Naive B cell (primary cell): ENCODE data around the gene C2orf92. TPM values are rescaled to one million over a fixed set of nuclear protein-coding genes. Genes with fewer than 3 reads are reported as not detected.
"Not testable (repeated sequence)": the region's sequence is repeated elsewhere in the genome, so short reads cannot be mapped to it uniquely, and the experiment has no call there.

Source experiments
- ATAC-seq, 2 donors: fragments of 150-1000 bp; cut with Tn5 transposase; 2 replicates each; pipeline ENCODE4 v1.10.0; 2021; ENCODE audit warnings: low read depth in 2 of 2, mild to moderate bottlenecking in 2 of 2, moderate library complexity in 2 of 2
- DNase-seq: peaks from one replicate; pipeline ENCODE4 v3.0.0; 2022
- H3K27ac Mint-ChIP-seq, 6 donors: one replicate each; pipeline ENCODE4 v1.8.0; 2020 to 2022; ENCODE audit warnings: mild to moderate bottlenecking in 6 of 6, mixed read lengths in 6 of 6, moderate library complexity in 5 of 6, inconsistent platforms in 2 of 6
- H3K27me3 Mint-ChIP-seq, 3 donors: one replicate each; pipeline ENCODE4 v1.8.0; 2021 to 2022; ENCODE audit warnings: mixed read lengths in 3 of 3, mild to moderate bottlenecking in 1 of 3
- H3K36me3 Mint-ChIP-seq, 2 donors: one replicate each; pipeline ENCODE4 v1.8.0; 2020 to 2022; ENCODE audit warnings: mixed read lengths in 2 of 2, inconsistent platforms in 1 of 2, mild to moderate bottlenecking in 1 of 2
- H3K4me1 Mint-ChIP-seq, 3 donors: one replicate each; pipeline ENCODE4 v1.8.0; 2020 to 2022; ENCODE audit warnings: mixed read lengths in 3 of 3, inconsistent platforms in 1 of 3, mild to moderate bottlenecking in 1 of 3, moderate library complexity in 1 of 3
- H3K4me3 Mint-ChIP-seq, 8 donors: one replicate each; pipeline ENCODE4 v1.8.0; 2020 to 2022; ENCODE audit warnings: mild to moderate bottlenecking in 8 of 8, mixed read lengths in 8 of 8, moderate library complexity in 8 of 8, inconsistent platforms in 2 of 8
- H3K9me3 Mint-ChIP-seq, 7 donors: one replicate each; pipeline ENCODE4 v1.8.0; 2020 to 2022; ENCODE audit warnings: mixed read lengths in 7 of 7, mild to moderate bottlenecking in 5 of 7, inconsistent platforms in 2 of 7, moderate library complexity in 1 of 7
- polyA plus RNA-seq, 6 donors: library from polyadenylated mRNA; unstranded; fragments of 300-500 nt; fragmentation: Illumina TruSeq; gene quantifications; one replicate each; pipeline ENCODE4 v1.2.3, GENCODE V29; 2021; ENCODE audit warnings: low read depth in 6 of 6

C2orf92 gene
- polyA plus RNA-seq, 6 donors from 2014 or later, result 0.60 to 2.5 (median 1.3) TPM; not detected in 3

- no peak for DNase-seq
- ATAC-seq, result no peak
- Mint-ChIP-seq H3K27ac (peak overlapping the region in 1 of 6 donors; percentile 39), H3K4me3 (no peak overlapping the region), H3K4me1 (peaks cover 3 to 10% (median 6%) of the 10 kb centered on the region in 3 donors), H3K9me3 (no peaks in the 10 kb centered on the region), H3K27me3 (peaks cover 0 to 6% (median 6%) of the 10 kb centered on the region in 3 donors), H3K36me3 (no peaks in the 10 kb centered on the region)
Measured at GRCh38 chr2:97704989-97705388, 35.5 kb downstream of the C2orf92 start.

- peaks cover 0 to 7% (median 6%) of the 10 kb centered on the region in 3 donors for H3K27me3 Mint-ChIP-seq
- H3K4me1 Mint-ChIP-seq, result peaks cover 0 to 6% (median 5%) of the 10 kb centered on the region in 3 donors
- no peak overlapping the region for H3K27ac Mint-ChIP-seq
- H3K4me3 Mint-ChIP-seq, result no peak overlapping the region
- ATAC-seq (no peak), DNase-seq (no peak)
- H3K36me3 Mint-ChIP-seq, result no peaks in the 10 kb centered on the region
- no peaks in the 10 kb centered on the region for H3K9me3 Mint-ChIP-seq
Measured at GRCh38 chr2:97706112-97706511, 36.6 kb downstream of the C2orf92 start.

- H3K4me1 Mint-ChIP-seq, result peaks cover 0 to 6% (median 5%) of the 10 kb centered on the region in 3 donors
- no peaks in the 10 kb centered on the region for H3K9me3 Mint-ChIP-seq
- DNase-seq, result no peak
- H3K27me3 Mint-ChIP-seq, result peaks cover 0 to 7% (median 6%) of the 10 kb centered on the region in 3 donors
- H3K36me3 Mint-ChIP-seq, result no peaks in the 10 kb centered on the region
- H3K27ac Mint-ChIP-seq, result no peak overlapping the region
- H3K4me3 Mint-ChIP-seq, result no peak overlapping the region
- no peak for ATAC-seq
Measured at GRCh38 chr2:97706708-97707345, 37.3 kb downstream of the C2orf92 start.

- peaks cover 0 to 7% (median 6%) of the 10 kb centered on the region in 3 donors for H3K27me3 Mint-ChIP-seq
- H3K4me1 Mint-ChIP-seq, result peaks cover 5 to 8% (median 6%) of the 10 kb centered on the region in 3 donors
- H3K9me3 Mint-ChIP-seq, result no peaks in the 10 kb centered on the region
- H3K4me3 Mint-ChIP-seq, result no peak overlapping the region
- DNase-seq (no peak), ATAC-seq (no peak)
- no peaks in the 10 kb centered on the region for H3K36me3 Mint-ChIP-seq
- no peak overlapping the region for H3K27ac Mint-ChIP-seq
Measured at GRCh38 chr2:97707362-97708047, 38.0 kb downstream of the C2orf92 start.

- ATAC-seq (no peak), DNase-seq (no peak)
- Mint-ChIP-seq H3K36me3 (no peaks in the 10 kb centered on the region), H3K4me1 (peaks cover 6 to 9% (median 7%) of the 10 kb centered on the region in 3 donors), H3K9me3 (no peaks in the 10 kb centered on the region), H3K4me3 (no peak overlapping the region), H3K27me3 (peaks cover 0 to 7% (median 6%) of the 10 kb centered on the region in 3 donors), H3K27ac (no peak overlapping the region)
Measured at GRCh38 chr2:97708048-97708380, 38.5 kb downstream of the C2orf92 start.

- Mint-ChIP-seq H3K36me3 (no peaks in the 10 kb centered on the region), H3K4me3 (no peak overlapping the region), H3K9me3 (no peaks in the 10 kb centered on the region), H3K4me1 (peaks cover 11 to 14% (median 13%) of the 10 kb centered on the region in 3 donors), H3K27ac (no peak overlapping the region), H3K27me3 (peaks cover 0 to 7% (median 6%) of the 10 kb centered on the region in 3 donors)
- ATAC-seq (no peak), DNase-seq (no peak)
Measured at GRCh38 chr2:97708608-97709007, 39.1 kb downstream of the C2orf92 start.

GRCh38 chr2:97711394-97711711, 41.8 kb downstream of the C2orf92 start:
- Mint-ChIP-seq H3K4me3 (no peak overlapping the region), H3K36me3 (no peaks in the 10 kb centered on the region), H3K27ac (no peak overlapping the region), H3K4me1 (peaks cover 19 to 30% (median 28%) of the 10 kb centered on the region in 3 donors), H3K27me3 (peaks cover 0 to 7% (median 6%) of the 10 kb centered on the region in 3 donors), H3K9me3 (no peaks in the 10 kb centered on the region)
- ATAC-seq (no peak), DNase-seq (no peak)

GRCh38 chr2:97712175-97712574, 42.7 kb downstream of the C2orf92 start:
- Mint-ChIP-seq H3K27ac (peak overlapping the region in 3 of 6 donors; percentile 57 to 79 (median 64)), H3K4me3 (peak overlapping the region in 1 of 8 donors; percentile 36), H3K4me1 (peaks cover 25 to 37% (median 36%) of the 10 kb centered on the region in 3 donors)
- DNase-seq, H3K9me3 Mint-ChIP-seq, H3K27me3 Mint-ChIP-seq, ATAC-seq, H3K36me3 Mint-ChIP-seq: not testable (repeated sequence)

- peaks cover 28 to 40% (median 40%) of the 10 kb centered on the region in 3 donors for H3K4me1 Mint-ChIP-seq
Measured at GRCh38 chr2:97712693-97713295, 43.3 kb downstream of the C2orf92 start.

GRCh38 chr2:97713296-97714083, 44.0 kb downstream of the C2orf92 start, which contains the start of gene ZAP70:
Gene ZAP70, plus strand, starts transcription at chr2:97713576. Its CDS starts 10,461 bp downstream, at chr2:97724037.
- H3K4me1 Mint-ChIP-seq, result peaks cover 35 to 47% (median 43%) of the 10 kb centered on the region in 3 donors
- H3K36me3 Mint-ChIP-seq, result no peaks in the 10 kb centered on the region
- peak within 1 kb of the TSS in 7 of 8 donors; percentile 48 to 74 (median 65) for H3K4me3 Mint-ChIP-seq
- ATAC-seq (peak; percentile 44 to 47), DNase-seq (peak; percentile 12)
- H3K27me3 Mint-ChIP-seq, result peaks cover 0 to 7% (median 6%) of the 10 kb centered on the region in 3 donors
- H3K9me3 Mint-ChIP-seq, result no peaks in the 10 kb centered on the region
- H3K27ac Mint-ChIP-seq, result peak within 1 kb of the TSS; percentile 57 to 96 (median 90)

More at GRCh38 chr2:97712693-97713295, 43.3 kb downstream of the C2orf92 start:
- Mint-ChIP-seq H3K9me3 (no peaks in the 10 kb centered on the region), H3K36me3 (no peaks in the 10 kb centered on the region), H3K27ac (peak overlapping the region in 4 of 6 donors; percentile 57 to 91 (median 84)), H3K4me3 (peak overlapping the region in 1 of 8 donors; percentile 48), H3K27me3 (peaks cover 0 to 7% (median 6%) of the 10 kb centered on the region in 3 donors)
- DNase-seq (no peak), ATAC-seq (peak in 1 of 2 donors; percentile 13)

GRCh38 chr2:97714084-97714949, 44.8 kb downstream of the C2orf92 start:
- ATAC-seq (no peak), DNase-seq (no peak)
- peaks cover 0 to 7% (median 6%) of the 10 kb centered on the region in 3 donors for H3K27me3 Mint-ChIP-seq
- no peaks in the 10 kb centered on the region for H3K36me3 Mint-ChIP-seq
- H3K4me1 Mint-ChIP-seq, result peaks cover 43 to 56% (median 52%) of the 10 kb centered on the region in 3 donors
- H3K4me3 Mint-ChIP-seq, result peak overlapping the region in 6 of 8 donors; percentile 48 to 70 (median 64)
- H3K9me3 Mint-ChIP-seq, result no peaks in the 10 kb centered on the region
- peak overlapping the region; percentile 16 to 88 (median 72) for H3K27ac Mint-ChIP-seq

- no peaks in the 10 kb centered on the region for H3K36me3 Mint-ChIP-seq
- H3K4me1 Mint-ChIP-seq, result peaks cover 43 to 62% (median 52%) of the 10 kb centered on the region in 3 donors
- no peaks in the 10 kb centered on the region for H3K9me3 Mint-ChIP-seq
Measured at GRCh38 chr2:97714950-97715652, 45.6 kb downstream of the C2orf92 start.

More at GRCh38 chr2:97714950-97715652, 45.6 kb downstream of the C2orf92 start:
- Mint-ChIP-seq H3K4me3 (peak overlapping the region in 3 of 8 donors; percentile 5 to 56 (median 12)), H3K27me3 (no peaks in the 10 kb centered on the region), H3K27ac (peak overlapping the region in 5 of 6 donors; percentile 16 to 68 (median 54))
- ATAC-seq (no peak), DNase-seq (no peak)
